Colonic mucosa (tissue), 4 donors: ENCODE data around the gene TMEM54. TPM values are rescaled to one million over a fixed set of nuclear protein-coding genes. Genes with fewer than 3 reads are reported as not detected.

Experiments used
- DNase-seq: peaks from one replicate; pipeline ENCODE4 v3.0.0-alpha.2; 2020
- H3K27ac ChIP-seq: fragments of 200-600 bp; one replicate; pipeline ENCODE4 v1.8.0; 2021
- H3K27me3 ChIP-seq: fragments of 200-600 bp; one replicate; pipeline ENCODE4 v1.8.0; 2021
- H3K36me3 ChIP-seq: fragments of 200-600 bp; one replicate; pipeline ENCODE4 v1.8.0; 2021
- H3K4me1 ChIP-seq: fragments of 200-600 bp; one replicate; pipeline ENCODE4 v1.8.0; 2021; ENCODE audit warnings: mild to moderate bottlenecking
- H3K4me3 ChIP-seq: fragments of 200-600 bp; one replicate; pipeline ENCODE4 v1.8.0; 2021
- H3K9ac ChIP-seq, 2 donors: one replicate each; pipeline ENCODE4 v1.7.0; 2013; ENCODE audit warnings: control low read depth in 2 of 2, low read depth in 2 of 2, low read length in 2 of 2
- H3K9me3 ChIP-seq: fragments of 200-600 bp; one replicate; pipeline ENCODE4 v1.8.0; 2021
- CTCF ChIP-seq: fragments of 200-600 bp; IDR thresholded peaks from one replicate; pipeline ENCODE4 v1.8.0; 2022; ENCODE audit warnings: antibody characterized with exemption, mild to moderate bottlenecking
- intact Hi-C: fragments of 100-400 bp; cut with DNase I; formaldehyde crosslinking; loops from one replicate; pipeline ENCODE4 v1.14.1; 2022
- total RNA-seq, 2 donors: library from RNA; stranded (reverse); fragmentation: NEBNext Ultra II Directional in 1 of 2; extraction: Animal tissue kit (Norgen Biotek cat#: 25700) in 1 of 2; gene quantifications; one replicate each; pipeline ENCODE4 v1.2.1, GENCODE V29; 2021
- donor health status: healthy.
- donor health status: DM: no; HTN: no; CAD: no.
- donor health status: DM: no; HTN: no; CAD: no.

The TMEM54 gene
- total RNA-seq, 2 donors from 2014 or later: 715 to 878 TPM

DNA sequence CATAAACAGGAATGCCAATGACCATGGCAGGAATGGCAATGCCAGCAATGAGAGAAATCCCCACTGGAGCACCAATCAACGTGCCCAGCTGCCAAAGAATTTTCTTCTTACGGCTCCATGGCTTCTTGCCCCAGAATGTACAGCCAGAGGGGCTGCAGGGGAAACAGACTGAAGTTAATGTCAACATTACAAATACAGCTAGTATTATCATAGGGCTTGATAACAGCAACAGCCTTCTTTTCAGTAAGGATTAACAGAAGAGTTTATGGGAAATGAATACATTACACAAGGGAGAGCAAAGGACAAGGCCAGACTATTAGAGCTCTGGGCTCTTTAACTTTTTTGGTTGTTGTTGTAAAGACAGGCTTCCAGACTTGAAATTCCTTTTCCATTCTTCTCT lies 45.2 kb upstream of the TMEM54 start:
- Histone ChIP-seq H3K9ac (no peak overlapping the region), H3K27me3 (no peaks in the 10 kb centered on the region), H3K4me3 (no peak overlapping the region), H3K9me3 (no peaks in the 10 kb centered on the region), H3K27ac (no peak overlapping the region), H3K4me1 (peaks cover 13% of the 10 kb centered on the region), H3K36me3 (no peaks in the 10 kb centered on the region)
- no peak for DNase-seq
- no peak for TF ChIP-seq CTCF
- intact Hi-C loops: no loop called here

GRCh38 chr1:32944180-32944579 lies 43.0 kb upstream of the TMEM54 start:
- no peak overlapping the region for H3K4me3 ChIP-seq
- H3K27me3 ChIP-seq: no peaks in the 10 kb centered on the region
- H3K36me3 ChIP-seq: no peaks in the 10 kb centered on the region
- no peaks in the 10 kb centered on the region for H3K9me3 ChIP-seq
- no peak overlapping the region for H3K9ac ChIP-seq
- intact Hi-C loops: no loop called here
- no peak for DNase-seq
- H3K27ac ChIP-seq: no peak overlapping the region
- H3K4me1 ChIP-seq: peaks cover 11% of the 10 kb centered on the region
- TF ChIP-seq CTCF: no peak

DNA sequence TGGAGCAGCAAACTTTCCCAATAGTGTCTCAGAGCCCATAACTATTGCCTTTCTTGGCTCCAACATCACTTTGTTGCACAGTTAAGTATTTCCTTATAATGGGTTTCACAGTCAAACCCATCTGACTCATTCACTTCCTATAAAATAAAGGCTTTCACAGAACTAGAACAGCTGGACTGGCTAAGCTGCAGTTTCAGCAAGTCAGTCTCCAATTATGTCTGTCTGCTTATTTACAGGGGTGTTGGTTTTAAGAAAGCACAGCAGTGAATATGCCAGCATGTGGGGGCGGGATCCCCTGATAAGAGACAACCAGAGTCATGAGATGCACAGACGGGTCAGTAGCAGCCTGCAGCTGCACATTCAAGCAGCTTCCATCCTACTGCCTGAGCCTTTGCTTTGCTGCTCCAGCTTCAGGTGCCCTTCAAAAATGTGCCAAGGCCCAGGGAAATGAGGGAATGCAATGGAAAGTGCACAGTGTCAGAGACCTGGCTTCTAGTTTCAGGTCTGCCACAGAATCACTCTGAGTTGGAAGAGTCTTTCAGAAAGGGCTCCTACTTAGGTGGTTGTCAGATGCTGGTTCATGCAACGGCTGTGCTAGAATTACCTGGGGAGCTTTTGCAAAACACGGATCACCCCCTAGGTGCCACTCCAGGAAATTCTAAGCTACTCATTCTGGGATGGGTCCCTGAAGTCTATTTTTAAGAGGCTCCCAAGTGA lies 38.6 kb upstream of the TMEM54 start:
- Histone ChIP-seq H3K4me3 (no peak overlapping the region), H3K4me1 (peaks cover 28% of the 10 kb centered on the region), H3K27ac (peak overlapping the region; percentile 83), H3K9me3 (no peaks in the 10 kb centered on the region), H3K27me3 (no peaks in the 10 kb centered on the region), H3K36me3 (peaks cover 4% of the 10 kb centered on the region), H3K9ac (peak overlapping the region in 1 of 2 donors; percentile 52)
- intact Hi-C loops: no loop called here
- TF ChIP-seq CTCF: no peak
- DNase-seq: peak; percentile 75

GRCh38 chr1:32937061-32937460 lies 35.9 kb upstream of the TMEM54 start:
- peaks cover 28% of the 10 kb centered on the region for H3K4me1 ChIP-seq
- DNase-seq: no peak
- H3K9me3 ChIP-seq: no peaks in the 10 kb centered on the region
- no peak overlapping the region for H3K9ac ChIP-seq
- TF ChIP-seq CTCF: no peak
- intact Hi-C loops: no loop called here
- peak overlapping the region; percentile 94 for H3K27ac ChIP-seq
- no peaks in the 10 kb centered on the region for H3K27me3 ChIP-seq
- no peak overlapping the region for H3K4me3 ChIP-seq
- peaks cover 4% of the 10 kb centered on the region for H3K36me3 ChIP-seq

DNA sequence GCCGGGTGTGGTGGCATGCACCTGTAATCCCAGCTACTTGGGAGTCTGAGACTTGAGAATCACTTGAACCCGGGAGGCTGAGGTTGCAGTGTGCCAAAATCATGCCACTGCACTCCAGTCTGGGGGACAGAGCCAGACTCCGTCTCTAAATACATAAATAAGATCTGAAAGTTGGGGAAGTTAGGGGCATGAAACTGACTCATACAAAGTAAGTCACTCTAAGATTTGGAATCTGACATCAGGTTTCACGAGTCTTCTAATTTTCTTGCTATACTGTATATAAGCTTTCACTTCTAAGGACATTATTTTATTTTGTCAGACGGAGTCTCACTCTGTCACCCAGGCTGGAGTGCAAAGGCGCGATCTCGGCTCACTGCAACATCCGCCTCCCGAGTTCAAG lies 33.3 kb upstream of the TMEM54 start:
- peak overlapping the region; percentile 7 to 62 for H3K9ac ChIP-seq
- no peaks in the 10 kb centered on the region for H3K9me3 ChIP-seq
- DNase-seq: no peak
- intact Hi-C loops: no loop called here
- no peaks in the 10 kb centered on the region for H3K27me3 ChIP-seq
- H3K4me1 ChIP-seq: peaks cover 21% of the 10 kb centered on the region
- H3K27ac ChIP-seq: peak overlapping the region; percentile 94
- peaks cover 4% of the 10 kb centered on the region for H3K36me3 ChIP-seq
- TF ChIP-seq CTCF: no peak
- no peak overlapping the region for H3K4me3 ChIP-seq
